IMR-90 (cell line): ENCODE data around the gene TECTB.

Experiments used
- CEBPB ChIP-seq: IDR thresholded peaks from 2 replicates; pipeline ENCODE4 v1.6.1; 2012; ENCODE audit warnings: low read depth, low read length, improper control_type of control experiment
- CHD1 ChIP-seq: IDR thresholded peaks from 2 replicates; pipeline ENCODE4 v1.6.1; 2012; ENCODE audit warnings: low read depth, low read length, improper control_type of control experiment
- ELK1 ChIP-seq: fragments of 150-350 bp; IDR thresholded peaks from 2 replicates; pipeline ENCODE4 v1.6.1; 2016; ENCODE audit warnings: low read depth, mild to moderate bottlenecking, low read length, moderate library complexity, borderline replicate concordance
- FOS ChIP-seq: fragments of 150-350 bp; IDR thresholded peaks from 2 replicates; pipeline ENCODE4 v1.6.1; 2016; ENCODE audit warnings: low read depth, low read length
- POLR2A ChIP-seq: IDR thresholded peaks from 2 replicates; pipeline ENCODE4 v1.6.1; 2012; ENCODE audit warnings: mild to moderate bottlenecking, low read depth, low read length
- RAD21 ChIP-seq: IDR thresholded peaks from 2 replicates; pipeline ENCODE4 v1.6.1; 2012; ENCODE audit warnings: low read length, improper control_type of control experiment
- SMC3 ChIP-seq: fragments of 150-350 bp; IDR thresholded peaks from 2 replicates; pipeline ENCODE4 v1.6.1; 2016; ENCODE audit warnings: low read depth, mild to moderate bottlenecking, antibody characterized with exemption, low read length, moderate library complexity
- TF ChIP-seq, protein P1 (sequence below): conservative IDR thresholded peaks from 2 replicates; pipeline ENCODE4 v1.5.1; 2012; ENCODE audit warnings: mild to moderate bottlenecking, low read depth, low read length, improper control_type of control experiment

GRCh38 chr10:112345743-112346142 lies 62.5 kb downstream of the TECTB start:
- TF ChIP-seq, protein P1, sequence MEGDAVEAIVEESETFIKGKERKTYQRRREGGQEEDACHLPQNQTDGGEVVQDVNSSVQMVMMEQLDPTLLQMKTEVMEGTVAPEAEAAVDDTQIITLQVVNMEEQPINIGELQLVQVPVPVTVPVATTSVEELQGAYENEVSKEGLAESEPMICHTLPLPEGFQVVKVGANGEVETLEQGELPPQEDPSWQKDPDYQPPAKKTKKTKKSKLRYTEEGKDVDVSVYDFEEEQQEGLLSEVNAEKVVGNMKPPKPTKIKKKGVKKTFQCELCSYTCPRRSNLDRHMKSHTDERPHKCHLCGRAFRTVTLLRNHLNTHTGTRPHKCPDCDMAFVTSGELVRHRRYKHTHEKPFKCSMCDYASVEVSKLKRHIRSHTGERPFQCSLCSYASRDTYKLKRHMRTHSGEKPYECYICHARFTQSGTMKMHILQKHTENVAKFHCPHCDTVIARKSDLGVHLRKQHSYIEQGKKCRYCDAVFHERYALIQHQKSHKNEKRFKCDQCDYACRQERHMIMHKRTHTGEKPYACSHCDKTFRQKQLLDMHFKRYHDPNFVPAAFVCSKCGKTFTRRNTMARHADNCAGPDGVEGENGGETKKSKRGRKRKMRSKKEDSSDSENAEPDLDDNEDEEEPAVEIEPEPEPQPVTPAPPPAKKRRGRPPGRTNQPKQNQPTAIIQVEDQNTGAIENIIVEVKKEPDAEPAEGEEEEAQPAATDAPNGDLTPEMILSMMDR, result no peak
- TF ChIP-seq POLR2A (no peak), RAD21 (no peak), ELK1 (no peak), CEBPB (no peak), FOS (no peak), SMC3 (no peak), CHD1 (no peak)
